ENCODE results near the gene CNGA3. TPM values are rescaled to one million over a fixed set of nuclear protein-coding genes. Genes with fewer than 3 reads are reported as not detected.

The CNGA3 gene
- total RNA-seq, 1 experiment from 2014 or later = 0.10 TPM

GRCh38 chr2:98444436-98445176, 98.3 kb downstream of the CNGA3 start, which contains the start of gene INPP4A:
TSS of gene INPP4A (plus strand) at chr2:98444858. CDS start at chr2:98520049, 75,191 bp downstream.
- peak; percentile 97 for DNase-seq
- Histone ChIP-seq H3K4me3 (ENCODE audit: insufficient read depth, low read depth, low read length) (peak within 1 kb of the TSS; percentile 76), H3K27me3 (ENCODE audit: control insufficient read depth, insufficient read depth, low read length) (no peaks in the 10 kb centered on the region), H3K36me3 (replicated peaks; ENCODE audit: control insufficient read depth, insufficient read depth, low read length) (no peaks in the 10 kb centered on the region)

- H3K27me3 ChIP-seq (ENCODE audit: control insufficient read depth, insufficient read depth, low read length) = no peaks in the 10 kb centered on the region
- peak overlapping the region; percentile 76 for H3K4me3 ChIP-seq (ENCODE audit: insufficient read depth, low read depth, low read length)
- no peak for DNase-seq
- H3K36me3 ChIP-seq (replicated peaks; ENCODE audit: control insufficient read depth, insufficient read depth, low read length) = no peaks in the 10 kb centered on the region
Measured at GRCh38 chr2:98445177-98445682, 99.0 kb downstream of the CNGA3 start.

- H3K4me3 ChIP-seq (ENCODE audit: insufficient read depth, low read depth, low read length) = peak overlapping the region; percentile 76
- no peak for DNase-seq
- H3K27me3 ChIP-seq (ENCODE audit: control insufficient read depth, insufficient read depth, low read length) = no peaks in the 10 kb centered on the region
- no peaks in the 10 kb centered on the region for H3K36me3 ChIP-seq (replicated peaks; ENCODE audit: control insufficient read depth, insufficient read depth, low read length)
Measured at GRCh38 chr2:98445683-98446581, 99.7 kb downstream of the CNGA3 start.

- Histone ChIP-seq H3K27me3 (ENCODE audit: control insufficient read depth, insufficient read depth, low read length) (no peaks in the 10 kb centered on the region), H3K4me3 (ENCODE audit: insufficient read depth, low read depth, low read length) (no peak overlapping the region), H3K36me3 (replicated peaks; ENCODE audit: control insufficient read depth, insufficient read depth, low read length) (no peaks in the 10 kb centered on the region)
- DNase-seq = no peak
Measured at GRCh38 chr2:98446850-98447249, 100.6 kb downstream of the CNGA3 start.

Other genes starting within 250 kb of the CNGA3 start
- gene INPP4A, start 98.4 kb downstream of the CNGA3 start, total RNA-seq (2014; rRNA removed; shearing (Covaris generic)) = 30.3 and 32.0 TPM in 2 replicates